Mesenchymal stem cell (in vitro differentiated cells and primary cell): ENCODE measurements around the gene ZBTB3.

Source experiments
- DNase-seq: peaks from one replicate; pipeline ENCODE4 v3.0.0-alpha.2; 2013
- H2AFZ ChIP-seq: one replicate; pipeline ENCODE4 v1.6.1; 2013; ENCODE audit warnings: low read depth, mild to moderate bottlenecking, control low read depth, inconsistent platforms, low read length, moderate library complexity
- H2AK5ac ChIP-seq: 2 replicates; pipeline ENCODE4 v1.6.1; 2013; ENCODE audit warnings: low read length, moderate library complexity, mild to moderate bottlenecking, inconsistent platforms; ENCODE audit not compliant: severe bottlenecking
- H2BK120ac ChIP-seq: one replicate; pipeline ENCODE4 v1.6.1; 2013; ENCODE audit warnings: low read depth, mild to moderate bottlenecking, inconsistent platforms, low read length, moderate library complexity
- H2BK12ac ChIP-seq, 2 experiments: one replicate each; pipeline ENCODE4 v1.6.1; 2013; ENCODE audit warnings: inconsistent platforms in 2 of 2, low read length in 2 of 2, mild to moderate bottlenecking in 2 of 2, moderate library complexity in 2 of 2, control low read depth in 1 of 2
- H2BK15ac ChIP-seq: one replicate; pipeline ENCODE4 v1.6.1; 2013; ENCODE audit warnings: mild to moderate bottlenecking, low read depth, inconsistent platforms; ENCODE audit not compliant: poor library complexity, severe bottlenecking
- H2BK5ac ChIP-seq: 2 replicates; pipeline ENCODE4 v1.6.1; 2013; ENCODE audit warnings: low read depth, mild to moderate bottlenecking, low read length, control low read depth, inconsistent platforms; ENCODE audit not compliant: poor library complexity, severe bottlenecking
- H3K14ac ChIP-seq, 2 experiments: one replicate each; pipeline ENCODE4 v1.6.1; 2013; ENCODE audit warnings: inconsistent platforms in 2 of 2, low read length in 2 of 2, control low read depth in 1 of 2, mild to moderate bottlenecking in 1 of 2, moderate library complexity in 1 of 2
- H3K18ac ChIP-seq, 2 experiments: one replicate each; pipeline ENCODE4 v1.6.1; 2013; ENCODE audit warnings: inconsistent platforms in 2 of 2, low read length in 2 of 2, control low read depth in 1 of 2, low read depth in 1 of 2, mild to moderate bottlenecking in 1 of 2
- H3K23ac ChIP-seq, 2 experiments: one replicate each; pipeline ENCODE4 v1.6.1; 2013; ENCODE audit warnings: inconsistent platforms in 2 of 2, low read length in 2 of 2, mild to moderate bottlenecking in 2 of 2, moderate library complexity in 2 of 2, control low read depth in 1 of 2
- H3K27ac ChIP-seq: 2 replicates; pipeline ENCODE4 v1.5.1; 2013; ENCODE audit warnings: mild to moderate bottlenecking, moderate library complexity, low read length, control low read depth, inconsistent platforms; ENCODE audit not compliant: poor library complexity, severe bottlenecking
- H3K27me3 ChIP-seq, 2 experiments: 2 replicates each; pipeline versions ENCODE4 v1.6.1 to v1.7.0; 2013; ENCODE audit warnings: low read length in 2 of 2, mild to moderate bottlenecking in 2 of 2, moderate library complexity in 2 of 2, control low read depth in 1 of 2, inconsistent platforms in 1 of 2; ENCODE audit not compliant: control insufficient read depth in 1 of 2, insufficient read depth in 1 of 2
- H3K36me3 ChIP-seq, 2 experiments: 2 replicates each; pipeline versions ENCODE4 v1.6.1 to v1.7.0; 2013; ENCODE audit warnings: low read length in 2 of 2, control low read depth in 1 of 2, inconsistent platforms in 1 of 2, low read depth in 1 of 2, mild to moderate bottlenecking in 1 of 2; ENCODE audit not compliant: insufficient read depth in 2 of 2, control insufficient read depth in 1 of 2
- H3K4ac ChIP-seq, 2 experiments: one replicate each; pipeline ENCODE4 v1.6.1; 2013; ENCODE audit warnings: inconsistent platforms in 2 of 2, low read length in 2 of 2, mild to moderate bottlenecking in 2 of 2, moderate library complexity in 2 of 2, control low read depth in 1 of 2, low read depth in 1 of 2
- H3K4me1 ChIP-seq: 2 replicates; pipeline ENCODE4 v1.6.1; 2013; ENCODE audit warnings: low read depth, low read length, control low read depth; ENCODE audit not compliant: control insufficient read depth, insufficient read depth
- H3K4me2 ChIP-seq: 2 replicates; pipeline ENCODE4 v1.6.1; 2013; ENCODE audit warnings: low read length, mild to moderate bottlenecking, inconsistent platforms; ENCODE audit not compliant: poor library complexity, severe bottlenecking
- H3K4me3 ChIP-seq, 2 experiments: 2 replicates each; pipeline versions ENCODE4 v1.5.1 to v1.7.0; 2013; ENCODE audit warnings: low read length in 2 of 2, mild to moderate bottlenecking in 2 of 2, control low read depth in 1 of 2, low read depth in 1 of 2; ENCODE audit not compliant: insufficient read depth in 1 of 2
- H3K79me1 ChIP-seq: replicated peaks from 2 replicates; pipeline ENCODE4 v1.6.1; 2013; ENCODE audit warnings: mild to moderate bottlenecking, control low read depth, low read length, inconsistent platforms; ENCODE audit not compliant: poor library complexity, severe bottlenecking
- H3K9ac ChIP-seq: 2 replicates; pipeline ENCODE4 v1.7.0; 2013; ENCODE audit warnings: mild to moderate bottlenecking, low read length, moderate library complexity
- H3K9me3 ChIP-seq: 2 replicates; pipeline ENCODE4 v1.7.0; 2013; ENCODE audit warnings: mild to moderate bottlenecking, low read length; ENCODE audit not compliant: control insufficient read depth
- H4K8ac ChIP-seq: one replicate; pipeline ENCODE4 v1.6.1; 2013; ENCODE audit warnings: inconsistent platforms, mild to moderate bottlenecking, low read length, moderate library complexity
- H4K91ac ChIP-seq: one replicate; pipeline ENCODE4 v1.6.1; 2013; ENCODE audit warnings: mild to moderate bottlenecking, low read length, inconsistent platforms
- WGBS: methylation state at CpG from one replicate; pipeline ENCODE4 v1.1.7; 2013; ENCODE audit warnings: mixed read lengths; 5-methylcytosine and 5-hydroxymethylcytosine counted together

The ZBTB3 gene

DNA sequence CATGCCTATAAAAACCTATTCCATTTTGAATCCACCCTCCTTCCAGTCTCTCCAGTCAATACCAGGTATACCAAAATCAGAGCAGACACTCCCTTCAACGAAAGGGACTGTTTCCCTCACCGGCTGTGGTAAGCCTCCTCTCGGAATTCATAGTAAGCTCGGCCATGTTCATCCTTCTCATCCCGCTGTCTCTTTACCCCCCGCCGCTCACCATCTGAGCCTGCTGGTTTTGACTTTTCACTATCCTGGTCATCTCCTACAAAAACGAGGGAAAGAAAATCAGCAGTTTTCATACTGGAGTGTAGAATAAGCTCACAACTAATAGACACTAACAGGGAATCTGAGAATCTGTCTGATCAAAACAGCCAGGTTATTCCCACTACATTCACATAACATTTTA lies 29.8 kb downstream of the ZBTB3 start:
- no peak overlapping the region for H2BK15ac ChIP-seq
- H3K27me3 ChIP-seq: no peaks in the 10 kb centered on the region
- no peak overlapping the region for H3K18ac ChIP-seq
- peak overlapping the region; percentile 50 for H3K4me2 ChIP-seq
- no peak overlapping the region for H3K27ac ChIP-seq
- H2BK5ac ChIP-seq: no peak overlapping the region
- H3K9ac ChIP-seq: peak overlapping the region; percentile 98
- H3K36me3 ChIP-seq: peaks cover 23 to 51% of the 10 kb centered on the region in 2 experiments
- DNase-seq: no peak
- no peak overlapping the region for H2BK120ac ChIP-seq
- H3K14ac ChIP-seq: peak overlapping the region in 1 of 2 experiments; percentile 15
- peak overlapping the region in 1 of 2 experiments; percentile 100 for H3K4me3 ChIP-seq
- 87% methylated on average over 8 of the region's 8 CpGs for WGBS
- H2AFZ ChIP-seq: no peak overlapping the region
- H2AK5ac ChIP-seq: no peak overlapping the region
- H3K9me3 ChIP-seq: no peaks in the 10 kb centered on the region
- no peak overlapping the region for H3K4ac ChIP-seq
- peaks cover 4% of the 10 kb centered on the region for H3K79me1 ChIP-seq
- H2BK12ac ChIP-seq: no peak overlapping the region
- H4K91ac ChIP-seq: no peak overlapping the region
- no peak overlapping the region for H3K23ac ChIP-seq
- peaks cover 4% of the 10 kb centered on the region for H3K4me1 ChIP-seq
- no peak overlapping the region for H4K8ac ChIP-seq

DNA sequence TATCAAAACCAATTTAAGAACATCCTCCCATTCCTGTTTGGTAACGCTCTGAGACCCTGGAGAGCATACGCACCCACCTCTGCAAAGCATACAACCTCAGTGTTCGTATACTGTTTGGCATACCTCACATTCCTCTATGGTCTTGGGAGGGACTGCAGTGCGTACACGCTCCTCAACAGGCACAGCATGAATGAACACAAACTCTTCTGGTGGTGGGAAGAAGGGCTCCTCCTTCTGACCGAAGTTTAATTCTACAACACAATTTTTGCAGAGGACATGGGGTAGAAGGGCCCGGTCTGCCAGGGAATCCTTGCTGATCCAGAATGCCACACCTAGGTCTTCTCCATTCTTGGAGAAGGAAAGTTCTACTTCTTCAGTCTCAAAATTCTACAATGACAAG lies 32.0 kb downstream of the ZBTB3 start:
- peak overlapping the region; percentile 61 for H4K8ac ChIP-seq
- H2BK12ac ChIP-seq: no peak overlapping the region
- no peaks in the 10 kb centered on the region for H3K9me3 ChIP-seq
- peak; percentile 67 for DNase-seq
- H3K27ac ChIP-seq: peak overlapping the region; percentile 30
- H3K9ac ChIP-seq: peak overlapping the region; percentile 35
- H4K91ac ChIP-seq: no peak overlapping the region
- no peak overlapping the region for H2BK120ac ChIP-seq
- H3K79me1 ChIP-seq: peaks cover 7% of the 10 kb centered on the region
- no peak overlapping the region for H3K18ac ChIP-seq
- H3K4ac ChIP-seq: no peak overlapping the region
- H3K36me3 ChIP-seq: peaks cover 37 to 72% of the 10 kb centered on the region in 2 experiments
- no peak overlapping the region for H2AFZ ChIP-seq
- no peak overlapping the region for H2AK5ac ChIP-seq
- no peak overlapping the region for H2BK5ac ChIP-seq
- no peak overlapping the region for H3K23ac ChIP-seq
- H3K27me3 ChIP-seq: no peaks in the 10 kb centered on the region
- no peak overlapping the region for H2BK15ac ChIP-seq
- no peak overlapping the region for H3K4me2 ChIP-seq
- no peak overlapping the region for H3K14ac ChIP-seq
- H3K4me1 ChIP-seq: peaks cover 4% of the 10 kb centered on the region
- no peak overlapping the region for H3K4me3 ChIP-seq
- 70% methylated on average over 7 of the region's 7 CpGs for WGBS

DNA sequence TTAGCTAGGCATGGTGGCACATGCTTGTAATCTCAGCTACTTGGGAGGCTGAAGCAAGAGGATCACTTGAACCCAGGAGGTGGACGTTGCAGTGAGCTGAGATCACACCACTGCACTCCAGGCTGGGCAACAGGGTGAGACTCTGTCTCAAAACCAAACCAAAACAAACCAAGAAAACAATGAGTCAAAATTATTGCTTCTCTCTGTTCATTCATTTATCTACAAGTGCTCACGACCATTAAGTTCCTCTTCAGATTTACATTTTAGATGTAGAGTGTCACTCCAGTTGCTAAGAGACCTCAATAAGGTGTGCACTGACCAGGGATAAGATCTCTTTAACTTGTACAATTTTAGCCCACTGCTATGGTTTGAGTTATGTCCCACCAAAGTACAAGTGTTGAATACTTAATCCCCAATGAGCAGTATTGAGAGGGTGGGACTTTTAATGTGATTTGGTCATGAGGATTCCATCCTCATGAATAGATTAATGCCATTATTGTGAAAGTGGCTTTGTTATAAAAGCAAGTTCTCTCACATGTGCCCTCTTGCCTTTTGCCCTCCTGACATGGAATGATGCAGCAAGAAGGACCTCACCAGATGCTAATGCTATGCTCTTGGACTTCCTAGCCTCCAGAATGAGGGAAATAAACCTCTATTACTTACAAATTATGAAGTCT lies 34.5 kb downstream of the ZBTB3 start:
- Histone ChIP-seq H3K4ac (no peak overlapping the region), H3K23ac (no peak overlapping the region), H2AFZ (no peak overlapping the region), H4K8ac (no peak overlapping the region), H2BK5ac (no peak overlapping the region), H3K27me3 (no peaks in the 10 kb centered on the region), H3K14ac (no peak overlapping the region), H3K36me3 (peaks cover 54 to 96% of the 10 kb centered on the region in 2 experiments), H3K9ac (peak overlapping the region; percentile 48), H2BK12ac (no peak overlapping the region), H3K4me3 (no peak overlapping the region), H3K4me1 (peaks cover 8% of the 10 kb centered on the region), H3K18ac (no peak overlapping the region), H3K4me2 (no peak overlapping the region), H2BK15ac (no peak overlapping the region), H3K9me3 (no peaks in the 10 kb centered on the region), H2AK5ac (no peak overlapping the region), H2BK120ac (no peak overlapping the region), H4K91ac (no peak overlapping the region), H3K27ac (no peak overlapping the region), H3K79me1 (peaks cover 17% of the 10 kb centered on the region)
- DNase-seq: no peak
- 94% methylated on average over 2 of the region's 2 CpGs for WGBS

DNA sequence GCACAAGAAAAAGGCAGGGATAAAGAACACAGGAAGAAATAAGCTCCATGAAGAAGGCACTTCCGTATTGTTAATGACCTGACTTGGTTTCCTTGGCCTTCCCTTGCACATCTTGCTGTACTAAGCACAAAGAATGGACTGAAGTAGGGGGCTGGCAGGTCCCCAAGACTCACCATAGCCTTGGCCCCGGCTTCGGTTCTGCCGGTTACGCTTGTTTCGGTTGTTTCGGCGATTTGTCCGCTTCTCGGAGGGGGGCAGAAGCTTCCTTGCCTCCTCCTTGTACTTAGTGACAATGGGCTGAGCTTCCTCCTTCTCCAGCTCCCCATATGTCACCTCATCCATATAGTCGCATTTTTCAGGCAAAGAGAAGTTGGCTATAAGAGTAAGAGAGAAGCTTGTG lies 37.1 kb downstream of the ZBTB3 start:
- H3K9ac ChIP-seq: peak overlapping the region; percentile 10
- H3K9me3 ChIP-seq: no peaks in the 10 kb centered on the region
- no peak overlapping the region for H3K4ac ChIP-seq
- no peak overlapping the region for H2AFZ ChIP-seq
- no peaks in the 10 kb centered on the region for H3K27me3 ChIP-seq
- no peak overlapping the region for H2BK15ac ChIP-seq
- no peak overlapping the region for H2AK5ac ChIP-seq
- H3K79me1 ChIP-seq: peaks cover 13% of the 10 kb centered on the region
- no peak overlapping the region for H3K4me3 ChIP-seq
- peaks cover 58 to 95% of the 10 kb centered on the region in 2 experiments for H3K36me3 ChIP-seq
- no peak overlapping the region for H2BK5ac ChIP-seq
- no peak overlapping the region for H4K8ac ChIP-seq
- no peak overlapping the region for H2BK12ac ChIP-seq
- H2BK120ac ChIP-seq: no peak overlapping the region
- peaks cover 11% of the 10 kb centered on the region for H3K4me1 ChIP-seq
- WGBS: 98% methylated on average over 10 of the region's 11 CpGs
- H3K27ac ChIP-seq: no peak overlapping the region
- no peak for DNase-seq
- no peak overlapping the region for H3K23ac ChIP-seq
- no peak overlapping the region for H3K4me2 ChIP-seq
- no peak overlapping the region for H4K91ac ChIP-seq
- H3K18ac ChIP-seq: no peak overlapping the region
- H3K14ac ChIP-seq: no peak overlapping the region
